Right lobe of liver (tissue), 4 donors: Measurements from ENCODE around the gene SPATA16.

Experiments used
- CTCF ChIP-seq, 4 donors: fragments of 200-600 bp in 3 of 4; fragments of 450-650 bp in 1 of 4; IDR thresholded peaks; one replicate each; pipeline versions ENCODE4 v1.5.1 to v1.8.0; 2016 to 2022; ENCODE audit warnings: antibody characterized with exemption in 4 of 4, mild to moderate bottlenecking in 2 of 4
- POLR2A ChIP-seq: fragments of 450-650 bp; IDR thresholded peaks from one replicate; pipeline ENCODE4 v1.6.1; 2017; ENCODE audit warnings: antibody characterized with exemption, mild to moderate bottlenecking
- donor health status: DM: no; HTN: no; CAD: no.
- donor health status: DM: no; HTN: no; CAD: no.
- donor health status: DM: no; HTN: yes; CAD: no.

DNA sequence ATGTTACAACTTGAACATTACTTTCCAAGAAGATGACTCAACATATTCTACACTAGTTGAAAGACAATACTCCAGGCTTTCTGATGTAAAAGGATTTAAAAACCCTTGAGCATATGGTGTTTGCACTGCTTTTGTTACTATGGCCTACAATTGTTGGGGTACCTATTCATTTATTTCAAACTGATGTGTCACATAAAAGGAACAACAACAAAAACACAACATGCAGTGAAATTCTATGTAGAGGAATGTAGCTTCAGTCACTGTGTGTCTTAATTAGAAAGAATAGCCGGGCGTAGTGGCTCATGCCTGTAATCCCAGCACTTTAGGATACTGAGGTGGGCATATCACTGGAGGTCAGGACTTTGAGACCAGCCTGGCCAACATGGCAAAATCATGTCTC lies 1.6 kb downstream of the SPATA16 start:
- TF ChIP-seq CTCF (IDR thresholded peaks at IDR 0.05) (no peak), POLR2A (no peak)
